Urothelium cell line (cell line): ENCODE data around the gene XRRA1.

Source experiments
- DNase-seq: peaks from one replicate; pipeline ENCODE4 v3.0.0; 2011; ENCODE audit warnings: low spot score, mixed read lengths
- FAIRE-seq: peaks from 2 replicates; lab custom pipeline; 2011; peaks lifted over from hg19 to GRCh38; lab: Jason Lieb, UNC

The XRRA1 gene

GRCh38 chr11:74951226-74951625 is 2.3 kb upstream of the XRRA1 start:
- FAIRE-seq, result no peak

GRCh38 chr11:74950374-74950969 is 1.6 kb upstream of the XRRA1 start:
- FAIRE-seq (no peak), DNase-seq (no peak)

More at GRCh38 chr11:74951226-74951625, 2.3 kb upstream of the XRRA1 start:
- no peak for DNase-seq

- FAIRE-seq, result no peak
These were observed 854 bp upstream of the XRRA1 start for GRCh38 chr11:74949753-74950137.

GRCh38 chr11:74948546-74948897 is 369 bp downstream of the XRRA1 start:
- FAIRE-seq, result no peak
- no peak for DNase-seq

More at GRCh38 chr11:74949753-74950137, 854 bp upstream of the XRRA1 start:
- peak; percentile 17 for DNase-seq

GRCh38 chr11:74942073-74942759 is 6.7 kb downstream of the XRRA1 start:
- FAIRE-seq (no peak), DNase-seq (no peak)

DNA sequence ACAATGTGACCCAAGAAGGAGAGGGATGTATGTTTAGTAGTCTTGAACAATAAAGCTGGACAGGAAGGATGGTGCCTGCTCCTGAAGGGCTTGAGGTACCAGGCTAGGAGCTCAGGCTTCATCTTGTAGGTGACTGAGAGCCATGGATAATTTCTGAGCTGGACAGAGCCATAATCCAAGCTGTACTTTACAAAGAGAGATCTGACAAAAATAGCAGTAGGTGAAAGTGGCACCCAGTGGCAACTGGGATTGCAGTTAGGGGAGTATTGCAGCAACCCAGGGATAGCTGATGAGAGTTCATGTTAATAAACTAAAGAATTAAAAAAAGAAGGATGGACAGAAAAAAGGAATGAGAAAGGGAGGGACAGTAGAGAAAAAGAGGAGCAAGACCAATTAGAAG is 7.4 kb downstream of the XRRA1 start:
- DNase-seq, result no peak
- no peak for FAIRE-seq

- FAIRE-seq (no peak), DNase-seq (no peak)
These were observed 11.0 kb downstream of the XRRA1 start for GRCh38 chr11:74937696-74938475.

DNA sequence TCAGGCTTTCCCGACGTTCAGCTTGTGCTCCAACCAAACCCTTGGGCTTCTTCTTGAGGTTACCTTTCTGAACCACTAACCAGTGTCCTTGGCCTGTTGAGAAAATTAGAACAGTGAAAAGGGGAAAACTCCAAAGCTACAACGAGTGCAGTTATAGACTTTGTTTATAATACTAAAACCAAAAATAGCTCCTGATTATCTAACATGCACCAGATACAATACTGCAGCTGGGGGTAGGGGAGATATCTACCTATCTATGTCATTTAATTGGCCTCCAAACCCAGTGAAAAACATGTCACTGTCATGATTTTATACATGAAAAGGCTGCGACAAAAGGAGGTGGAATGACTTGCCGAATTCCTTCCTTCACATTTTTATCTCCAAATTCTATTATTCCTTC is 11.9 kb downstream of the XRRA1 start:
- no peak for FAIRE-seq
- DNase-seq, result no peak

DNA sequence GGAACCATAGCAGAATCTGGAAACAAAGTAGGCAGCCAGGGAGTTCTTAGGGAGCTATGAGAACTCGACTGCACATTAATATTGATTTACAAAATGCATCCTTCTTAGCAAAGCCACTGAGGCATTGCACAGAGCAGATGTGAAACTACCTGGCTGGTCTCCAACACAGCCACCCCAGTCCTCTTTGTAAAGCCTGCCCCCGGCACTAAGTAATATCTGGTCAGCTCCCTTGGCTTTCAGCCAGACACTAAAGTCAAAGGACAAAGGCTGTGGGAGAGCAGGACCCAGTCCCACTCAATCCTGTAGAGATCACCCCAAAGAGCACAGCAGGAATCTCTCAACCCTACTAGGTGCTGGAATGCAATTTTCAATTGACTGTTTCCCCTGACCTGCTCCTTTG is 12.8 kb downstream of the XRRA1 start:
- FAIRE-seq, result no peak
- no peak for DNase-seq

DNA sequence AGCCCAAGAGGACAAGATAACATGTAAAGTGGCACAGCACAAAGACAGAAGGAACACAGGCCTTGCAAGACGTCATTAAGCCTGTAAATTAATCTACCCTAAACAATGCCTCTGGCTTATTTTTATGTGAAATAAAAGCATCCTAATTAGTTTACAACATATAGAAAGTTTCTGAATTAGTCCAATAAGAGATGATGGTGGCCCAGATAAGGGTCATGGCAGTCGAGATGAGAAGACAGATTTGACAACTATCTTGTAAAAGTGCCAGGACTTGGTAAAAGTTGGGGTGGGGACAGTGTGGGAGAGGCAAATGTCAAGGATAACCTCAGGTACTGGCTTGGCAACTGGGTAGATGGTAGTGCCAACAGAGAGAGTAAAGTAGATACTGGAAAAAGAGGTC is 13.6 kb downstream of the XRRA1 start:
- FAIRE-seq, result no peak
- DNase-seq, result no peak

DNA sequence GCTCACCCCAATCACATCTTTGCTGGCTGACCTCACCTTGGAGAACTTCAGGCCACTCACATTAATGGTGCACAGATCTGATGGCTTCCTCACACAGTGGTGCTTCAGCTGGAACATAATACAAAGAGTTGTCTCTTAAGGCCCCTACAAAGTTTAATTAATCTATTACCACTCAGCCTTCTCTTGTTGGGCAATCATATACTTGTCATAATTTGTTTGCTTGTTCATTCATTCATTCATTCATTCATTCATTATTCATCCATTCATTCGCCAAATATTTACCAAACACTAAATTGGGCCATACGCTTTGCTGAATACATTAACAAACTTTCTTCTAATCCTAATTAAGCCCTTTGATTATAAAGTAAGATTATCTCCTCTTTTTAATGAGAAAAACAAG is 15.1 kb downstream of the XRRA1 start:
- DNase-seq (no peak), FAIRE-seq (no peak)

DNA sequence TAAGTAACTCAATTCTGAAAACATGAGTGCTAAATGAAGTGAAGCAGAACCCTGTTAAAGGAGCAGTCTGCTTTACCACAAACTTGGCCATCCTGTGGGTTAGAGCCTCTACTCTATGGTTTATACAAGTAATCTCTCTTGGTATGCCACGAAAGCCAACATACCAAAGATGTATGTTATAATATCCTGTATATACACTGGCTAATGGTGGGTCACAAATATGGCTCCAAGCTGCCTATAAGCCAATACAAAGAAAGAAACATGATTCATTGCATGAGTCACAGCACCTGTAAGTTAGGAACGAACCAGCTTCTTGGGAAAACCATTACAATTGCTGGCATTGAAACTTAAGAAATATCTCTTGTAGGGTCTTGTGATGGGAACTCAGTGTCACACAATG is 16.1 kb downstream of the XRRA1 start:
- FAIRE-seq (no peak), DNase-seq (no peak)

DNA sequence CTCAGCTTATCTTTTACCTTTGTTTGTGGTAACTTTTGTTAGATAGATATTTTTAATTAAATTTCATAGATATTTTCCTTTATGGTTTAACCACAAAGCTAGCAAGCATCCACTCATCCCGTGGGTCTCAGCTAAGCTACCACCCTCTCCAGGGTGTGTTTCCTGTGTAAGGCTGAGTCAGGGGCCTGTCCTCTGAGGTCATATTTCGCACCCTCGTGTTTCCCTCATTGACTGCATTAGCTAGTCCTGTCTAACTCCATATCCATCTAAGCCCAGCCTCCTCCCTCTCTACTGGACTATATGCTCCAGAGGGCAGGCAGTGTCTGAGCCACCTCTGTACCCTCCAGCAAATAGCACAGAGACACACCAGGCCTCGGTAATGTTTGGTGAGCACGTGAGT is 16.7 kb downstream of the XRRA1 start:
- FAIRE-seq, result no peak
- DNase-seq, result no peak

- no peak for FAIRE-seq
These were observed 19.2 kb downstream of the XRRA1 start for GRCh38 chr11:74929431-74930363.

DNA sequence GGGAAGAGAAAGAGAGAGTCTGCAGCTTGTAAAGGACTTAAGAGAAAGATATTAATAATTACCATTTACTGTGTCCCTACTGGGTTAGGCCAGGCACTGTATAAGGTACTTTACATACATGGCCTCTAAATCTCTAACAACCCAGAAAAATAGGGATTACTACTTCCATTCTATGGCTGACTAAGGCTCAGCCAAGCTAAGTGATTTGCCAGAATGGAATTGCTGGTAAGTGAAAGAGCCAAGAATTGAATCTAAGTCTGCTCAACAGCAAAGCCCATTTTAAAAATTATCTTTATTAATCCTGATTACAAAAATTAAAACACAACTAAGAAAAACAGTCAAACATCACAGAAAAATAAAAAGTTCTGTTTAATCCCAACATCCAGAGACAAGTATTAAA is 21.4 kb downstream of the XRRA1 start:
- FAIRE-seq (no peak), DNase-seq (no peak)

More at GRCh38 chr11:74929431-74930363, 19.2 kb downstream of the XRRA1 start:
- peak; percentile 50 for DNase-seq

DNA sequence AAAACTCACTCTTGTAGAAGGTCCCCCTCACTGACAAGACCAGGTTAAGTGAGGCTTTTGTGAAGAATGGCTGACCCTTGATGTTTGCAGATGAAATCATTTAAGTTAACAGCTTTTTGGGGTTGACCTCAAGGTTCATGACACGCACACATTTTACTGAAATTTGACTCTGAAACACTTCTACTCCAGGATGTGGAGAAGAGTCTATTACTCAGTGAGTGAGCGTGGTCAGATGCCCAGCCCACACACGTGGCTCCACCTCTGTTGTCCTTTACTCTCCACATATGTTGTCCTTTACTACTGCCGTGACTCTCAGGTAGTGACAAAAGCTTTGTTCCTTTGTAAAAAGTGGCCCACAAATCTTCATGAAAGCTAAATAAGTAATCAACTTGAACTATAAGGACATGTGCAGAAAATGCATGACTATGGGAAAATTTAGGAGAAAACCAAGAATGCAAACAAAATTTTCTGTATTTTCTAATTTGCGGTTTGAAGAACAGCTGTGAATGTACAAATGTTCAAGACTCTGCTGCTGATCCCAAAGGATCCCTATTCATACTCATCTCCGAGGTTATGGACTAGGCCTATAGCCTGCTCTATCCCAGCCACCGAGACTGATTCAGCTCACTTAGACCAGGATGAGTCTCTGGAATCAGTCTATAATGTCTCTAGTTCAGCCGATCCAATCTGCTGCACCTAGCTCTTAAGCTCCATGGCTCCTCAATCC is 22.4 kb downstream of the XRRA1 start:
- FAIRE-seq (no peak), DNase-seq (no peak)

- no peak for FAIRE-seq
- no peak for DNase-seq
These were observed 23.6 kb downstream of the XRRA1 start for GRCh38 chr11:74925281-74925680.

DNA sequence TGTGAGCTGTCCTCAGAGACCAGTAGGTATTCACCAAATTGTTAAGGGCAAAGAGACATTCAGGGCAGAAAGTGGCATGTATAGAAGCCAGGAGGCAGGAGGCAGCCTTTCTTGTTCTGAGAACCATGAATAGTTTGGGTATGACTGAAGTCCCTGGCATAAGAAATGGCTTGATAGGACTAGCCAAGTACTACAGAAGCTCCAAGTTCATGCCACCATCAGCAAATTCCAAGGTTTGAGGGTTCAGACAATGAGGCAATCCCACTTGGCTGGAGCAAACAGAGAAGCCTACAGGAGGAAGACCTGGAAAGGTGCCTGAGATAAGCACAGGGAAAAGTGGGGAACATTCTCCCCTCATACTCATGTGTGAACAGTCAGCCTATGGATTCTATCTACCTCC is 25.8 kb downstream of the XRRA1 start:
- DNase-seq (no peak), FAIRE-seq (no peak)

- DNase-seq (no peak), FAIRE-seq (no peak)
These were observed 39.1 kb downstream of the XRRA1 start for GRCh38 chr11:74909812-74910211.

GRCh38 chr11:74909385-74909784 is 39.5 kb downstream of the XRRA1 start:
- FAIRE-seq (no peak), DNase-seq (no peak)
